Smooth muscle cell (in vitro differentiated cells): Measurements from ENCODE around the gene HCN2. TPM values are rescaled to one million over a fixed set of nuclear protein-coding genes. Genes with fewer than 3 reads are reported as not detected.

ENCODE experiments used
- DNase-seq: peaks from one replicate; lab custom pipeline; 2025; ENCODE audit not compliant: unreplicated experiment; lab: John Stamatoyannopoulos, UW
- H2AFZ ChIP-seq: fragments of 200-600 bp; sonication (generic); 2 replicates; pipeline ENCODE4 v1.6.0; 2016; ENCODE audit warnings: antibody characterized with exemption, low read depth, mild to moderate bottlenecking
- H3F3A ChIP-seq: fragments of 200-600 bp; sonication (generic); 2 replicates; pipeline ENCODE4 v1.6.0; 2017; ENCODE audit warnings: antibody characterized with exemption, low read depth
- H3K27ac ChIP-seq: fragments of 200-600 bp; sonication (generic); 2 replicates; pipeline ENCODE4 v1.5.1; 2016; ENCODE audit warnings: low read depth, mild to moderate bottlenecking
- H3K27me3 ChIP-seq: fragments of 200-600 bp; sonication (generic); 2 replicates; pipeline ENCODE4 v1.6.1; 2016; ENCODE audit warnings: low read depth, mild to moderate bottlenecking
- H3K36me3 ChIP-seq: fragments of 200-600 bp; sonication (generic); 2 replicates; pipeline ENCODE4 v1.5.1; 2016; ENCODE audit warnings: low read depth
- H3K4me1 ChIP-seq: fragments of 200-600 bp; sonication (generic); 2 replicates; pipeline ENCODE4 v1.5.1; 2016; ENCODE audit warnings: low read depth
- H3K4me2 ChIP-seq: fragments of 200-600 bp; sonication (generic); 2 replicates; pipeline ENCODE4 v1.6.0; 2016; ENCODE audit warnings: mild to moderate bottlenecking
- H3K4me3 ChIP-seq: fragments of 200-600 bp; sonication (generic); 2 replicates; pipeline ENCODE4 v1.5.1; 2016; ENCODE audit warnings: mild to moderate bottlenecking
- H3K79me2 ChIP-seq: fragments of 200-600 bp; sonication (generic); 2 replicates; pipeline ENCODE4 v1.6.0; 2016; ENCODE audit warnings: low read depth, mild to moderate bottlenecking
- H3K9ac ChIP-seq: fragments of 200-600 bp; sonication (generic); 2 replicates; pipeline ENCODE4 v1.6.0; 2016; ENCODE audit warnings: low read depth
- H3K9me3 ChIP-seq: fragments of 200-600 bp; sonication (generic); replicated peaks from 2 replicates; pipeline ENCODE4 v1.5.1; 2016; ENCODE audit warnings: low read depth
- H4K20me1 ChIP-seq: fragments of 200-600 bp; sonication (generic); 2 replicates; pipeline ENCODE4 v1.6.0; 2016; ENCODE audit warnings: low read depth
- CTCF ChIP-seq: fragments of 200-600 bp; sonication (generic); IDR thresholded peaks from 2 replicates; pipeline ENCODE4 v1.5.1; 2017; ENCODE audit warnings: borderline replicate concordance, mild to moderate bottlenecking, antibody characterized with exemption; ENCODE audit not compliant: insufficient read depth, poor library complexity, severe bottlenecking
- WGBS: methylation state at CpG from one replicate; pipeline ENCODE4 v1.1.7; 2016; ENCODE audit warnings: low lambda C conversion rate; 5-methylcytosine and 5-hydroxymethylcytosine counted together
- polyA plus RNA-seq: library from polyadenylated mRNA; unstranded; fragments of >200 nt; fragmentation: Nextera tagmentation; extraction: Ambion mirVana; gene quantifications from 2 replicates; pipeline ENCODE4 v1.2.1, GENCODE V29; 2016
- total RNA-seq: library from RNA; depleted of rRNA; stranded (reverse); fragments of >200 nt; gene quantifications from 2 replicates; pipeline ENCODE4 v1.2.3, GENCODE V29; 2014

HCN2 gene
- total and polyA plus RNA-seq, 2 experiments from 2014 or later: 0.49 to 0.81 TPM

- no peaks in the 10 kb centered on the region for H3K9me3 ChIP-seq
- TF ChIP-seq CTCF: no peak
- no peak overlapping the region for H2AFZ ChIP-seq
- DNase-seq: no peak
- H3K27me3 ChIP-seq: no peaks in the 10 kb centered on the region
- no peak overlapping the region for H3K4me2 ChIP-seq
- WGBS: 58% methylated on average over 36 of the region's 36 CpGs
- H3K9ac ChIP-seq: no peak overlapping the region
- H3K4me3 ChIP-seq: no peak overlapping the region
- H3K4me1 ChIP-seq: no peaks in the 10 kb centered on the region
- H3K79me2 ChIP-seq: no peaks in the 10 kb centered on the region
- no peaks in the 10 kb centered on the region for H3F3A ChIP-seq
- H3K36me3 ChIP-seq: no peaks in the 10 kb centered on the region
- peaks cover 9% of the 10 kb centered on the region for H4K20me1 ChIP-seq
- H3K27ac ChIP-seq: peak overlapping the region; percentile 22
Measured at GRCh38 chr19:610801-611480, 21.3 kb downstream of the HCN2 start.

GRCh38 chr19:611481-611868 is 21.8 kb downstream of the HCN2 start:
- Histone ChIP-seq H4K20me1 (peaks cover 9% of the 10 kb centered on the region), H3K27ac (peak overlapping the region; percentile 22), H3K79me2 (no peaks in the 10 kb centered on the region), H3K4me2 (no peak overlapping the region), H2AFZ (no peak overlapping the region), H3K9ac (no peak overlapping the region), H3K36me3 (no peaks in the 10 kb centered on the region), H3F3A (no peaks in the 10 kb centered on the region), H3K9me3 (no peaks in the 10 kb centered on the region), H3K27me3 (no peaks in the 10 kb centered on the region), H3K4me3 (no peak overlapping the region), H3K4me1 (no peaks in the 10 kb centered on the region)
- TF ChIP-seq CTCF: no peak
- 44% methylated on average over 12 of the region's 13 CpGs for WGBS
- no peak for DNase-seq

- TF ChIP-seq CTCF: no peak
- H3K4me1 ChIP-seq: no peaks in the 10 kb centered on the region
- no peak for DNase-seq
- no peaks in the 10 kb centered on the region for H3K27me3 ChIP-seq
- peaks cover 9% of the 10 kb centered on the region for H4K20me1 ChIP-seq
- 98% methylated on average over 33 of the region's 33 CpGs for WGBS
- H2AFZ ChIP-seq: no peak overlapping the region
- no peak overlapping the region for H3K27ac ChIP-seq
- no peak overlapping the region for H3K4me2 ChIP-seq
- H3K36me3 ChIP-seq: no peaks in the 10 kb centered on the region
- H3K9ac ChIP-seq: no peak overlapping the region
- H3K4me3 ChIP-seq: no peak overlapping the region
- H3F3A ChIP-seq: no peaks in the 10 kb centered on the region
- no peaks in the 10 kb centered on the region for H3K9me3 ChIP-seq
- H3K79me2 ChIP-seq: no peaks in the 10 kb centered on the region
Measured at GRCh38 chr19:612941-613340, 23.3 kb downstream of the HCN2 start.

- H3K9me3 ChIP-seq: no peaks in the 10 kb centered on the region
Measured at GRCh38 chr19:613732-614567, 24.3 kb downstream of the HCN2 start.

More at GRCh38 chr19:613732-614567, 24.3 kb downstream of the HCN2 start:
- H3K36me3 ChIP-seq: no peaks in the 10 kb centered on the region
- no peak overlapping the region for H3K9ac ChIP-seq
- 96% methylated on average over 35 of the region's 54 CpGs for WGBS
- no peaks in the 10 kb centered on the region for H3K27me3 ChIP-seq
- no peak overlapping the region for H2AFZ ChIP-seq
- no peak overlapping the region for H3K4me2 ChIP-seq
- no peak for DNase-seq
- no peak for TF ChIP-seq CTCF
- H3K27ac ChIP-seq: no peak overlapping the region
- no peaks in the 10 kb centered on the region for H3F3A ChIP-seq
- H3K4me1 ChIP-seq: no peaks in the 10 kb centered on the region
- no peaks in the 10 kb centered on the region for H3K79me2 ChIP-seq
- no peak overlapping the region for H3K4me3 ChIP-seq
- H4K20me1 ChIP-seq: peaks cover 9% of the 10 kb centered on the region
